ENCODE data around the gene ANKRD55.

GRCh38 chr5:56060276-56061110 is 172.6 kb downstream of the ANKRD55 start:
- no peak for TF ChIP-seq CTCF (conservative IDR thresholded peaks at IDR 0.05 in 1 of 2, IDR thresholded peaks at IDR 0.05 in 1 of 2; ENCODE audit: low read depth in 1 of 2, low read length in 2 of 2)
- TF ChIP-seq EZH2 (IDR thresholded peaks at IDR 0.05; ENCODE audit: low read length, missing control alignments): no peak

All from fibroblast of lung (primary cell).